Loucy (cell line): Measurements from ENCODE around the gene TAF1B.

ENCODE experiments used
- H2AFZ ChIP-seq: fragments of 200-600 bp; sonication (generic); 2 replicates; pipeline ENCODE4 v1.6.0; 2016; ENCODE audit warnings: antibody characterized with exemption, mild to moderate bottlenecking, low read length, moderate library complexity
- H3F3A ChIP-seq: fragments of 200-600 bp; 2 replicates; pipeline ENCODE4 v1.6.0; 2016; ENCODE audit warnings: antibody characterized with exemption, low read depth, mild to moderate bottlenecking
- H3K27me3 ChIP-seq: fragments of 200-600 bp; sonication (generic); 2 replicates; pipeline ENCODE4 v1.6.1; 2014; ENCODE audit warnings: low read length, mild to moderate bottlenecking; ENCODE audit not compliant: insufficient read depth, poor library complexity, severe bottlenecking
- H3K36me3 ChIP-seq: fragments of 200-600 bp; sonication (generic); 2 replicates; pipeline ENCODE4 v1.6.1; 2016; ENCODE audit warnings: low read length; ENCODE audit not compliant: insufficient read depth
- H3K4me1 ChIP-seq: fragments of 200-600 bp; sonication (generic); 2 replicates; pipeline ENCODE4 v1.5.1; 2014; ENCODE audit warnings: low read length, mild to moderate bottlenecking; ENCODE audit not compliant: insufficient read depth, poor library complexity, severe bottlenecking
- H3K4me2 ChIP-seq: fragments of 200-600 bp; sonication (generic); 2 replicates; pipeline ENCODE4 v1.6.0; 2014; ENCODE audit warnings: antibody characterized with exemption, low read length, low read depth, mild to moderate bottlenecking; ENCODE audit not compliant: poor library complexity, severe bottlenecking
- H3K4me3 ChIP-seq: fragments of 200-600 bp; sonication (generic); 2 replicates; pipeline ENCODE4 v1.5.1; 2014; ENCODE audit warnings: low read length, mild to moderate bottlenecking, mixed read lengths; ENCODE audit not compliant: poor library complexity, severe bottlenecking
- H3K79me2 ChIP-seq: fragments of 200-600 bp; sonication (generic); 2 replicates; pipeline ENCODE4 v1.6.1; 2014; ENCODE audit warnings: low read length; ENCODE audit not compliant: insufficient read depth
- H3K9ac ChIP-seq: fragments of 200-600 bp; sonication (generic); 2 replicates; pipeline ENCODE4 v1.6.0; 2014; ENCODE audit warnings: mild to moderate bottlenecking, low read depth, low read length, moderate library complexity; ENCODE audit not compliant: poor library complexity, severe bottlenecking
- H3K9me2 ChIP-seq: fragments of 200-600 bp; sonication (generic); replicated peaks from 2 replicates; pipeline ENCODE4 v1.6.1; 2016; ENCODE audit warnings: low read depth, low read length, mixed read lengths
- H3K9me3 ChIP-seq: fragments of 200-600 bp; sonication (generic); 2 replicates; pipeline ENCODE4 v1.6.1; 2014; ENCODE audit warnings: mild to moderate bottlenecking, antibody characterized with exemption, low read length, low read depth; ENCODE audit not compliant: insufficient read depth
- H4K20me1 ChIP-seq: fragments of 200-600 bp; sonication (generic); 2 replicates; pipeline ENCODE4 v1.6.0; 2014; ENCODE audit warnings: antibody characterized with exemption, low read length, mild to moderate bottlenecking; ENCODE audit not compliant: insufficient read depth, poor library complexity, severe bottlenecking
- CTCF ChIP-seq: fragments of 200-600 bp; sonication (generic); conservative IDR thresholded peaks from 2 replicates; pipeline ENCODE4 v1.5.1; 2014; ENCODE audit warnings: mild to moderate bottlenecking, antibody characterized with exemption, low read length
- EZH2phosphoT487 ChIP-seq: fragments of 200-600 bp; IDR thresholded peaks from 2 replicates; pipeline ENCODE4 v1.6.1; 2018; ENCODE audit warnings: antibody characterized with exemption, mild to moderate bottlenecking, moderate library complexity, borderline replicate concordance

The TAF1B gene

GRCh38 chr2:9945596-9945995 is 102.3 kb downstream of the TAF1B start:
- H3K4me1 ChIP-seq: peaks cover 3% of the 10 kb centered on the region
- H3K9ac ChIP-seq: no peak overlapping the region
- no peaks in the 10 kb centered on the region for H3K27me3 ChIP-seq
- H3K36me3 ChIP-seq: no peaks in the 10 kb centered on the region
- H3K79me2 ChIP-seq: no peaks in the 10 kb centered on the region
- TF ChIP-seq CTCF (no peak), EZH2phosphoT487 (no peak)
- H3K4me3 ChIP-seq: no peak overlapping the region
- H3F3A ChIP-seq: no peaks in the 10 kb centered on the region
- H3K9me2 ChIP-seq: no peaks in the 10 kb centered on the region
- no peaks in the 10 kb centered on the region for H4K20me1 ChIP-seq
- no peaks in the 10 kb centered on the region for H3K9me3 ChIP-seq
- H3K4me2 ChIP-seq: no peak overlapping the region
- H2AFZ ChIP-seq: no peak overlapping the region

DNA sequence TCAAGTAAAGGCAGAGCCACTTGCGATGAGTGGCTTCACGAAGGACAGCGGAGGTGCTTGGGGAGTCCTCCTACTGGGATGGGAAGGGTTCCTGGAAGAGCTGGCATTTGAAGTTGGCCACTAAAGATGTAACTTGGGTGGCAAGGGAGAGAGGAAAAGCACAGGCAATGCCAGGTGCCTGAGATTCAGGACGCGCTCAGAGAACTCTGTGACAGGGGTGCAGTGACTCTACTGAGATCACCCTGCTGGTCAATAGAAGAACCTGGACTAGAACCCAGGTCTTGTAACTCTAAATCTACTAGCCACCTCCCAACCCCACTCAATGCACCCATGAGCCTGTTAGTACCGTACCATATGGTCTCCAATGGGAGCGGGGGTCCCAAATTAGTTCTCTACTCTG is 102.8 kb downstream of the TAF1B start:
- Histone ChIP-seq H3K9me2 (no peaks in the 10 kb centered on the region), H3K9me3 (no peaks in the 10 kb centered on the region), H3K27me3 (no peaks in the 10 kb centered on the region), H3K4me1 (peaks cover 4% of the 10 kb centered on the region), H3K9ac (no peak overlapping the region), H3K4me2 (no peak overlapping the region), H3K4me3 (no peak overlapping the region), H3K79me2 (no peaks in the 10 kb centered on the region), H2AFZ (no peak overlapping the region), H3F3A (no peaks in the 10 kb centered on the region), H4K20me1 (no peaks in the 10 kb centered on the region), H3K36me3 (no peaks in the 10 kb centered on the region)
- no peak for TF ChIP-seq EZH2phosphoT487
- no peak for TF ChIP-seq CTCF

DNA sequence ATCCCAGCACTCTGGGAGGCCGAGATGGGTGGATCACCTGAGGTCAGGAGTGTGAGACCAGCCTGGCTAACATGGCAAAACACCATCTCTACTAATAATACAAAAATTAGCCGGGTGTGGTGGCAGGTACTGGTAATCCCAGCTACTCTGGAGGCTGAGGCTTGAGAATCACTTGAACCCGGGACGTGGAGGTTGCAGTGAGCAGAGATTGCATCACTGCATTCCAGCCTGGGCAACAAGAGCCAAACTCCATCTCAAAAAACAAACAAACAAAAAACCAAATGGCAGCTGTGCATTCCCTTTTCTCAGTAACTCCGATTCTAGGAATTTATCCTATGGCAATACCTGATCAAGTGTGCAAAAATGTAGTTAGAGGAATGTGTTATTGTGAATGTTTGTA is 103.5 kb downstream of the TAF1B start:
- TF ChIP-seq CTCF: no peak
- TF ChIP-seq EZH2phosphoT487: no peak
- Histone ChIP-seq H3K9me3 (no peaks in the 10 kb centered on the region), H2AFZ (no peak overlapping the region), H3K4me3 (no peak overlapping the region), H3F3A (no peaks in the 10 kb centered on the region), H3K27me3 (no peaks in the 10 kb centered on the region), H3K36me3 (no peaks in the 10 kb centered on the region), H3K4me2 (no peak overlapping the region), H3K79me2 (peaks cover under 1% of the 10 kb centered on the region; the same call in 1 of the 2 replicates), H3K9ac (no peak overlapping the region), H4K20me1 (no peaks in the 10 kb centered on the region), H3K4me1 (peaks cover 4% of the 10 kb centered on the region), H3K9me2 (no peaks in the 10 kb centered on the region)
